Stimulated activated CD4-positive, alpha-beta T cell treated with anti-CD3 and anti-CD28 coated beads, Interleukin-4, amount 100 ng/mL, for 24 hours (primary cell): Measurements from ENCODE around the gene RANBP3.

ENCODE experiments used
- DNase-seq: peaks from one replicate; pipeline ENCODE4 v3.0.0-alpha.2; 2020

RANBP3 gene

GRCh38 chr19:5985098-5985783, 7.3 kb upstream of the RANBP3 start:
- DNase-seq, result no peak

- DNase-seq, result no peak
These were observed 6.7 kb upstream of the RANBP3 start for GRCh38 chr19:5984600-5984999.

- DNase-seq, result no peak
These were observed 5.5 kb upstream of the RANBP3 start for GRCh38 chr19:5983367-5983955.

GRCh38 chr19:5978606-5979552, 939 bp upstream of the RANBP3 start:
- no peak for DNase-seq

GRCh38 chr19:5977222-5977784, 637 bp downstream of the RANBP3 start:
- no peak for DNase-seq

GRCh38 chr19:5976768-5977167, 1.2 kb downstream of the RANBP3 start:
- DNase-seq, result no peak

- DNase-seq, result no peak
These were observed 2.6 kb downstream of the RANBP3 start for GRCh38 chr19:5975388-5975728.

GRCh38 chr19:5974721-5975387, 3.1 kb downstream of the RANBP3 start:
- DNase-seq, result peak; percentile 63

DNA sequence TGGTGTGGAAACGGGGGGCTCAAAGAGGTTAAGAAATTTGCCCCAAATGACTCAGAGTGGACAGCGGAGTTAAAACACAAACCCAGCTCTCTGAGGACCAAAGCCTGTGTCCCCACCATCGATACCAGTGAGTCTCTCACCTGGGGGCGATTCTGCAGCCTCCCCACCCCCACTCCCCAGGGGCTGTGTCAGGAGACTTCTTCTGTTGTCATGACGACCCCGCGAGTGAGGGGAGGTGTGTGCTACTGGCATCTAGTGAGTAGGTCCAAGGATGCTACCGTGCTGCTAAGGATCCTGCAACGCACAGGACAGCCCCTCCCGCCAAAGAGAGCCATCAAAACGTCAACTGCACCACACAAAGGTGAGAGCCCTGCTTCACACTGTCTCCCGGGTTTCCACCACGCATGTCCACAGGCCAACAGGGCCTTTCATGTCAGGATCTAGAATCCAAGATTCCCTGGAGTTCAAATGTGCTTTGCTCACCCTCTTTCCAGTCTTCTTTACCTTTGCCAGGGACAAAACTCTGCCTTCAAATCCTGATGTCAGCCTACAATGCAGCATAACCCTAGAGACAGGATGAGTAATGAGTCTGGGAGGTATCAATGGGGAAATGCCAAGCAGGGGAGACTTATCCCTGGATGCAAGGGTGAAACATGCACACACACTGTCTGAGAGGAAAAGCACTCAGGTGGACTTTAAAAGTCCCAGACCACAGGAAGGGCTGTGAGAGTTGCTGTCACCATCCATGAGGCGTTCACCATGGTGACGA, 3.9 kb downstream of the RANBP3 start:
- DNase-seq, result no peak

DNA sequence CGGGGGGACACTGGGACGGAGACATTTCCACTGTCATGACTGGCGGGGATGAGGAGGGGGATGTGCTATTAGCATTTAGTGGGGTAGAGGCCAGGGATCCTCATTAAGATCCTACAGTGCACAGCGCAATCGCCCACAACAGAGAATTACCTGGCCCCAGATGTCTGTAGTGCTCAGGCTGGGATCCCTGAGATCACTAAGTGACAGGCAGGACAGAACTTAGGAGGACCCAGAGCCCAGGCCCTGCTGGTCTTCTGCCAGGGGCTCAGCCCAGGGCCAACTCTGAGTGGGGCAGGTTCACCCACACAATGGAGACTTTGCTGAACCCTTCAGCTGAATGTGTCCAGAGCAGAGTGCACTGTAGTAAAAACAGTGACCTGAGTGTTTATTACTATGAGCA, 4.6 kb downstream of the RANBP3 start:
- DNase-seq, result no peak

- DNase-seq, result no peak
These were observed 5.6 kb downstream of the RANBP3 start for GRCh38 chr19:5972355-5972731.

GRCh38 chr19:5971714-5972354, 6.1 kb downstream of the RANBP3 start:
- no peak for DNase-seq

DNA sequence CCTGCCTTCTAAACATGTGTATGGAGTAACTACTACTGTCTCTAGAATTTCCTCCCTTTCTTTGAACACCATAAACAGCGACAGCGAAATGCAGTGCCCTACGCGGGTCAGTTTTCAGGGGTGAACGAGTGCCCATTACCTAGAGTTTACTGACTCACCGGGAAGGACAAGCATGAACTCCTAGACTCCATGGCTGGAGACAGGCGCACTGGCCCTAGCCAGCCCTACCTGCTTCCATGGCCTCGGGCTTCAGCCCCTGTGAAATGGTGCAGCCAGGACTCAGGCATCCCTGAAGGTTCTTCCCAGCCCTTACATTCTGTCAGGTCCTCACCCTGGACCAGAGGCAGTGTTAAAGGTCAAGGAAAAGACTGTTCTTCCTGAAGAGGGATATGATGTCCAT, 8.5 kb downstream of the RANBP3 start:
- no peak for DNase-seq

GRCh38 chr19:5968431-5969373, 9.2 kb downstream of the RANBP3 start:
- no peak for DNase-seq

GRCh38 chr19:5967994-5968430, 9.9 kb downstream of the RANBP3 start:
- peak; percentile 72 for DNase-seq

- no peak for DNase-seq
These were observed 10.4 kb downstream of the RANBP3 start for GRCh38 chr19:5967571-5967970.

DNA sequence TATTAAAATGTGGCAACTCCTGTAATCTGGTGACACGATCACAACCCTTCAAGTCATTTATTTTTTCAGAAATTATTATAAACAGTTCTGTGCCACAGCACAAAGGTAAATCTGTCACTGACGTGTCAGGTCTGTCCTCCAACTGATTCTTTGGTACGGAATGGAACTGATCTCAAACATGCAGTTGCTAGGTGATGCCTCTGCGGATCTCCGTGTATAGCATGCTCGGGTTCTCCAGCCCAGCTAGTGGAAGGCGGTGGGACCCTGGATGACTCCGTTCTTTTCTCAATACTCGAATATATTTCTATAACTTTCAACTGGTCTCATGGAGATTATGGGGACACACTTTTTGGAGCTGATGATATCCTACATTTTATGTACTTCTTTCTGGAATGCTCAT, 11.0 kb downstream of the RANBP3 start:
- no peak for DNase-seq

GRCh38 chr19:5966215-5966614, 11.7 kb downstream of the RANBP3 start:
- no peak for DNase-seq

DNA sequence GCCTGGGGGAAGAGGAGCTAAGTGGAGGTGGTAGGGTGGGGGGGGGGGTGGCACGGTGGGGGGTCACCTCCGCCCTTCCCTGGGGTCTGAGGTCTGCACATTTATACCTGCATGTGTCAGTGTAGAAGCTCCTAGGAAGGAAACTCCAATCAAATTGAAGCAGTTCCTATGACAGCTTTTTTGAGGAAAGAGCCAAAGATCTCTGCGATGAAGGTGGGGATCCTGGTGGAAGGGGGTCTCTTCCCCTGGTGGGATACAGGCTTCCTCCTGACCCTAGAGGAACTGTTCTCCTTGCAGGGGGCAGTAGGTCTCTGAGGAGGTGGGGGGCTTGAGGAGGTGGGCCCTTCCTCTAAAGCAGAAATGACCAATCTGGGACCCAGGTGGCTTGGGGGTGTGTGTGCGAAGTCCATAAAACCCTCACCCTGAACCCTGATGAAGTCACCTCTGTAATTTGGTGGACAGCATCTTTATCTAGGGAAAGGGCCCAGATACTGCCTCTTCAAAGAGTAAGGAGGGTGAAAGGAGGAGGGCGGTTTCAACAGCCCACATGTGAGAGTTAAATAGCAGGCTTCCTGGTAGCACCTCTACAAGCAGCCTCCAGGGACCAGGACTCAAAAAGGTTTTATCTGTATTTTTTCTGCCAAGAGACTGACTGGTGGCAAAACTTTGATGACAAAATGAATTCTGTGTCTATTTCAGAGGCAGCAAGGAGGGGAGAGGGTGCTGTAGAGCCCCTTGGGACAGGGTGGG, 12.9 kb downstream of the RANBP3 start:
- no peak for DNase-seq

GRCh38 chr19:5963855-5964254, 14.1 kb downstream of the RANBP3 start:
- no peak for DNase-seq
